Activated CD4-positive, alpha-beta T cell treated with anti-CD3 and anti-CD28 coated beads, Interleukin-2, amount 50 U/mL, for 1 hour (primary cell): ENCODE measurements around the gene MYL12B.
"Not testable (repeated sequence)": the region's sequence is repeated elsewhere in the genome, so short reads cannot be mapped to it uniquely, and the experiment has no call there.

Experiments used
- DNase-seq: peaks from one replicate; pipeline ENCODE4 v3.0.0-alpha.2; 2020

MYL12B gene

DNA sequence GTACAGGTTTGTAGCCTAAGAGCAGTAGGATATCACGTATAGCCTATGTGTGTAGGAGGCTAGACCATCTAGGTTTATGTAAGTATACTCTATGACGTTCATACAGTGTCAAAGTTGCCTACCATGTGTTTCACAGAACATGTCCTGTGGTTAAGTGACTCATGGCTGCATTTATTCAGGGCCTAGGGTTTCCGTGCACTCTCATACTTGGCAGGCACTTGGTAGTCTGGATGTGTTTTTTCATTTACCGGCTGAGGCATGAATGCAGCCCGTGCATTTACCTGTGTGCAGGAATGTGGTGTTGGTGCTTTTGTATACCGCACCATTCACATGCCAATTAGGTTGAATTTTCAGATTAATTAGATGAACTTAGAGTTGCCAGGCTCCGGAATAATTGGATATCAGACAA lies 43.4 kb downstream of the MYL12B start:
- peak; percentile 24 for DNase-seq

DNA sequence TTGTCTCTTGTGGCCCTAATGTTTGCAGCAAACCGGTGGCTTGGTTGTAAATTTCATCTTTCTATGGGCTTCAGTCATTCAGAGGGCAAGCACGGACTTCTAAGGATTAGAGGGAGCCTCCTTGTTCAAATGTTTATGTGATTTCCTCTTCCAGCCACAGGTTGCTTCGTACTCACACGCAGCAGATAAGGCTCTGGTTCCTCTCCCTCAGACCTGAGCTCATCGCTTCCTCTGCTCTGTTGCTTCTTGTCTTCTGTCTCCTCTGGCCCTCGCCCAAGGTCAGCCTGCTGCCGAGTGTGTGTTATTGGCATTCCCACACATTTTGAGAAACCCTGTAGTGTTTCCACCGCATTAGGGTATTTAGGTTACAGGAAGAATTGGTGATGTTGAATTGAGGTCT lies 44.0 kb downstream of the MYL12B start:
- DNase-seq = no peak

DNA sequence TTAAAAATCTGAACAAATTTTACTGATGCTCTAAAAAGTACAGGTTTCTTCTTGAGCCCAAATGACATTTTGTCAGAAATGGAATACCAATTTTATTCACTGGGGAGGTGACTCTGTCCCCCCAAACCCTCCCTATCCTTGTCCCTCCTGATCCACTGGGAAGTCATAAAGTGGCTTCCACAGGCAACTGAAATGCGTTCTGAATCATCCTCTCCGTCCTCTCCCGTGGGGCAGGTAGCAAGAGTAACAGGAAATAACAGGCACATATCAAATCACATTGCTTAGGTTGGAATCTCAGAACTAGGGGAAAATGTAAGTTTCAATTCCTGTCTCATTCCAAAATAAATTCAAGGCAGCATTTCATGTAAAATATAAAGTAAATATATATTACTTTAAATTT lies 44.5 kb downstream of the MYL12B start:
- no peak for DNase-seq

DNA sequence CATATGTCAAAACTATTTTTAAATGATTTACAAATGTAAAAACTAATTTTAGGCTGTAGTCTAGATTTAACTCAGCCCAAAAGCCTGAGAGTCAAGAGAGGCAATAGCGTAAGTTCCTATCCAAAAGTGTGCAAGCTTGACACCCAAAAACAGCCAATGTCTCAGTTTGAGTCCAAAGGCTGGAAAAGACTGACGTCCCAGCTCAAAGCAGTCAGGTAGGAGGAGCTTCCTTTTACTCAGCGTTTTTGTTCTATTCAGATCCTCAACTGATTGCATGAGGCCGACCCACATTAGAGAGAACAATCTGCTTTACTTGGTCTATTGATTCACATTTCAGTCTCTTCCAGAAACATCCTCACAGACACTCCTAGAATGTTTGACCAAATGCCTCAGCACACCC lies 51.8 kb downstream of the MYL12B start:
- no peak for DNase-seq

DNA sequence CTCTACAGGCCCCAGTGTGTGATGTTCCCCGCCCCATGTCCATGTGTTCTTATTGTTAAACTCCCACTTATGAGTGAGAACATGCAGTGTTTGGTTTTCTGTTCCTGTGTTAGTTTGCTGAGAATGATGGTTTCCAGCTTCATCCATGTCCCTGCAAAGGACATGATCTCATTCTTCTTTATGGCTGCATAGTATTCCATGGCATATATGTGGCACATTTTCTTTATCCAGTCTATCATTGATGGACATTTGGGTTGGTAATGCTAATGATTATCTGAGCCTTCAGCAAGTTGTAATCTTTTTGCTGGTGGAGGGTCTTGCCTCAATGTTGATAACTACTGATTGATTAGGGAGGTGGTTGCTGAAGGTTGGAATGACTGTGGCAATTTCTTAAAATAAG lies 53.4 kb downstream of the MYL12B start:
- DNase-seq = not testable (repeated sequence)

DNA sequence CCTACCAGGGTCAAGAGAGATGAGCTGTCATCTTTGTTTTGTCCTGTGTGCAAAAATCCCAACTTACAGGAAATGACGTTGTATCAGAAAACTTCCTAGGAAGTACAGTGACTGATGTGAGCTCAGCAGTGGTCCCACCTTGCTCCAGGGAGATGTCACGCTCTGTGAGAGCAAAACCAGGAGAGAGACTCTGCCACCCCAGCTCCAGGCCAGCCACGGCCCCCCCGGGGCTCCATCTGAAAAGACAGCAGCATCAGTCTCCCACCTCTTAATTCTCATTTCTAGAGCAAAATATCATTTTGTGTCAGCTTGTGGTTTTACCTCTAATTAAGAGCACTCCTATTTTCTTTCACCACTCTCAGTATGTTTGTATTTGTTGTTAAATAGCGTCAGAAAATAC lies 57.5 kb downstream of the MYL12B start:
- no peak for DNase-seq

DNA sequence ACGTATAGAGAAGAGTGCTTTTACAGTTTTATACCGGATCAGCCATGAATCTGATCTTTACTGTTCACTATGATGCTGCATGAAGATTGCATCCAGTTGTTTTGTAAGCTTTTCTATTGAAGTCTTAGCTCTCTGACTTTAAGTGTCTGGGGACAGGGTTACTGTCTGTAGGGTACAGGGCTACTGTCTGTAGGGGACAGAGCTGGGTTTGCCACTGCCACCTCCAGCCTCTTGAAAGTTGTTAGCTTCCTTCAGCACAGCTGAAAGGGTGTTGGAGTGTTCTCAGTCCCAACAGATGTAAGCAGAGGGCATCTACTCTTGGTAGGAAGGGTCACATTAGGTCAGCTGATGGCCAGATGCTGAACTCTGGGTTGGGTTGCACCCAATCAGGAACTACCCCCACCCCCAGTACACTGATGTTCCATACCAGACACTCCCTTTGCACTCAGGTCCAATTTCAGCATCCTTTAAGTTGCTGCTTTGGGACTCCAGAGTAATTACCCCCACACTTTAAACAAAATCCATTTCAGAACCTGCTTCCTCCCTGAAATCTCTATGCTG lies 58.0 kb downstream of the MYL12B start:
- no peak for DNase-seq

DNA sequence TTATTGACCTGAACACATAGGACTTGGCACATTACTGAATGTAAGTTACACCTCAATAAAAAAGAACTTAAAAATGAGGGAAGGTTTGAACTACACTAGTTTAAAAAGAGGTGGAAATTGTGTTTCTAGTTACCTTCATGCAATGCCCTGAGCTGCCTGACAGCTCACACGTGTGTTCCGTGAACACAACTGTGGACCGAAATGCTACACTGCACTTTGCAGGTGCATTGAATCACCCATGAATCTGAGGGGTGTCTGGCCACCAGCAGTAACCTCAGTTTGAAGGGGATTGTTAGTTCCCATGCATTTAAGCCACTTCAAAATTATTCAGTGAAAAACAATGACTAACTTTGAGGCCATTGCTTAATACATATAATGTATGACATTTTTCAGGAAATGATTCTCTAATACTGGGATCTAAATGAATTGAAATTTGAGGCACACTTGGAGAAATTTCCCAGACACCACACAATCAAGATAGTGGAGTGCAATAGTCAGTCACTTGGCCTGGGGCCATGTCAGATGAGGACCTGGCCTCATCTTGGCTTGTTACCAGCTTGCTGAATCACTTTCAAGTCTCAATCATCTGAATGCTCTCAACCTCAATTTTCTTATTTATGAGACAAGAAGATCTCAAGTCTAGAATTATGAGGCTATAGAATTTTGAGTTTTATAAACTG lies 59.3 kb downstream of the MYL12B start:
- no peak for DNase-seq

DNA sequence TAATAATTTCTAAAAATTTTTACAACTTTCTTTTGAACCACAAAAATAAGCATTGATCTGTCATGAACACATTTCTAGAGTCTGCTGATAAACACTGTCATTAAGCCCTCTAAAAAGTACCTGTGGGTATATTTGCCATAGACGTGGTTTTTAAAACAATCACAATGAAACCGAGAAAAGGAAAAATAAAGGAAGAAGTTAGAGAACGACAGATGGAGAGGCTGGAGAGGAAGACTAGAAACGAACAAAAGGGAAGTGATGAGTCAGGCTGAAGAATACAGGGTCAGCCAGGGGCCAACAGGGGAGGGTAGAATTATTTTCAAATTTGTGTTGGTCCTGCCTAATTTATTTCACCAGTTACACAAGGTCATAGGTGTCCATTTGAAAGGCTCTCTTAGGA lies 62.0 kb downstream of the MYL12B start:
- no peak for DNase-seq
